GM18519 (cell line): ENCODE data around the gene C20orf204.

Source experiments
- ATAC-seq: cut with Tn5 transposase; IDR thresholded peaks from one replicate; pipeline ENCODE4 v1.9.1; 2021; ENCODE audit warnings: mild to moderate bottlenecking, moderate library complexity; ENCODE audit not compliant: unreplicated experiment, low FRiP score

The C20orf204 gene

GRCh38 chr20:64025826-64026412 is 10.1 kb upstream of the C20orf204 start:
- ATAC-seq, result no peak

- no peak for ATAC-seq
Observed at GRCh38 chr20:64027981-64028685, 7.8 kb upstream of the C20orf204 start.

GRCh38 chr20:64029293-64030117 is 6.5 kb upstream of the C20orf204 start:
- ATAC-seq, result no peak

GRCh38 chr20:64030371-64031134 is 5.4 kb upstream of the C20orf204 start:
- ATAC-seq, result no peak

- ATAC-seq, result no peak
Observed at GRCh38 chr20:64031822-64032314, 4.1 kb upstream of the C20orf204 start.

GRCh38 chr20:64032706-64033624 is 3.0 kb upstream of the C20orf204 start:
- ATAC-seq, result no peak

GRCh38 chr20:64033981-64034493 is 1.9 kb upstream of the C20orf204 start:
- no peak for ATAC-seq

- no peak for ATAC-seq
Observed at GRCh38 chr20:64035066-64035932, 683 bp upstream of the C20orf204 start.

- ATAC-seq, result no peak
Observed at GRCh38 chr20:64036346-64037198, 590 bp downstream of the C20orf204 start.

GRCh38 chr20:64037199-64037497 is 1.2 kb downstream of the C20orf204 start:
- ATAC-seq, result no peak

GRCh38 chr20:64037498-64038213 is 1.7 kb downstream of the C20orf204 start:
- no peak for ATAC-seq

- ATAC-seq, result no peak
Observed at GRCh38 chr20:64038224-64038564, 2.2 kb downstream of the C20orf204 start.

- no peak for ATAC-seq
Observed at GRCh38 chr20:64038565-64039292, 2.7 kb downstream of the C20orf204 start.

- ATAC-seq, result no peak
Observed at GRCh38 chr20:64039293-64040160, 3.5 kb downstream of the C20orf204 start.

GRCh38 chr20:64040231-64041039 is 4.5 kb downstream of the C20orf204 start:
- no peak for ATAC-seq
